DMS53 treated with DMSO at 0.1 percent for 48 hours (cell line): ENCODE measurements around the gene ADAM12.
"Not testable (repeated sequence)": the region's sequence is repeated elsewhere in the genome, so short reads cannot be mapped to it uniquely, and the experiment has no call there.

Source experiments
- DNase-seq: peaks from one replicate; lab custom pipeline; 2025; ENCODE audit not compliant: unreplicated experiment; lab: John Stamatoyannopoulos, UW

ADAM12 gene

GRCh38 chr10:126374435-126374834 is 13.8 kb downstream of the ADAM12 start:
- no peak for DNase-seq

GRCh38 chr10:126373972-126374371 is 14.3 kb downstream of the ADAM12 start:
- peak; percentile 15 for DNase-seq

GRCh38 chr10:126373147-126373546 is 15.1 kb downstream of the ADAM12 start:
- DNase-seq = no peak

- no peak for DNase-seq
These were observed 15.9 kb downstream of the ADAM12 start for GRCh38 chr10:126372396-126372795.

- DNase-seq = no peak
These were observed 19.1 kb downstream of the ADAM12 start for GRCh38 chr10:126369125-126369710.

GRCh38 chr10:126357169-126357568 is 31.1 kb downstream of the ADAM12 start:
- no peak for DNase-seq

GRCh38 chr10:126353666-126354065 is 34.6 kb downstream of the ADAM12 start:
- no peak for DNase-seq

GRCh38 chr10:126352453-126352852 is 35.8 kb downstream of the ADAM12 start:
- no peak for DNase-seq

- no peak for DNase-seq
These were observed 37.3 kb downstream of the ADAM12 start for GRCh38 chr10:126351021-126351420.

- DNase-seq = peak; percentile 46
These were observed 37.9 kb downstream of the ADAM12 start for GRCh38 chr10:126350216-126350992.

GRCh38 chr10:126349676-126350075 is 38.6 kb downstream of the ADAM12 start:
- no peak for DNase-seq

GRCh38 chr10:126349101-126349500 is 39.2 kb downstream of the ADAM12 start:
- DNase-seq = no peak

- not testable (repeated sequence) for DNase-seq
These were observed 44.8 kb downstream of the ADAM12 start for GRCh38 chr10:126343496-126343895.

GRCh38 chr10:126342680-126343079 is 45.6 kb downstream of the ADAM12 start:
- DNase-seq = no peak

- DNase-seq = no peak
These were observed 46.8 kb downstream of the ADAM12 start for GRCh38 chr10:126341491-126341890.

- DNase-seq = peak; percentile 2
These were observed 50.9 kb downstream of the ADAM12 start for GRCh38 chr10:126337251-126337810.

GRCh38 chr10:126336801-126337200 is 51.5 kb downstream of the ADAM12 start:
- DNase-seq = no peak

GRCh38 chr10:126334272-126334671 is 54.0 kb downstream of the ADAM12 start:
- DNase-seq = no peak

GRCh38 chr10:126332576-126332975 is 55.7 kb downstream of the ADAM12 start:
- DNase-seq = no peak

GRCh38 chr10:126331101-126331500 is 57.2 kb downstream of the ADAM12 start:
- DNase-seq = no peak

- no peak for DNase-seq
These were observed 63.5 kb downstream of the ADAM12 start for GRCh38 chr10:126324826-126325225.

GRCh38 chr10:126321440-126321839 is 66.8 kb downstream of the ADAM12 start:
- DNase-seq = no peak
